Fibroblast of villous mesenchyme (primary cell): ENCODE measurements around the gene PSD. TPM values are rescaled to one million over a fixed set of nuclear protein-coding genes. Genes with fewer than 3 reads are reported as not detected.
"Not testable (repeated sequence)": the region's sequence is repeated elsewhere in the genome, so short reads cannot be mapped to it uniquely, and the experiment has no call there.

Experiments
- DNase-seq: peaks from one replicate; pipeline ENCODE4 v3.0.0-alpha.2; 2010; ENCODE audit warnings: low read depth
- H3K4me3 ChIP-seq: 2 replicates; pipeline ENCODE4 v1.5.1; 2011; ENCODE audit warnings: low read depth, mild to moderate bottlenecking, low read length
- total RNA-seq: library from RNA; depleted of rRNA; stranded (reverse); fragments of >200 nt; gene quantifications from 2 replicates; pipeline ENCODE4 v1.2.3, GENCODE V29; 2012
- TF ChIP-seq, protein P1 (sequence below): IDR thresholded peaks from 2 replicates; pipeline ENCODE4 v1.5.1; 2012; ENCODE audit warnings: low read depth, mild to moderate bottlenecking, low read length; ENCODE audit not compliant: insufficient read depth

The PSD gene
- total RNA-seq, 1 donor: 2.2 TPM

GRCh38 chr10:102461187-102462054, 42.8 kb upstream of the PSD start:
- TF ChIP-seq, protein P1, sequence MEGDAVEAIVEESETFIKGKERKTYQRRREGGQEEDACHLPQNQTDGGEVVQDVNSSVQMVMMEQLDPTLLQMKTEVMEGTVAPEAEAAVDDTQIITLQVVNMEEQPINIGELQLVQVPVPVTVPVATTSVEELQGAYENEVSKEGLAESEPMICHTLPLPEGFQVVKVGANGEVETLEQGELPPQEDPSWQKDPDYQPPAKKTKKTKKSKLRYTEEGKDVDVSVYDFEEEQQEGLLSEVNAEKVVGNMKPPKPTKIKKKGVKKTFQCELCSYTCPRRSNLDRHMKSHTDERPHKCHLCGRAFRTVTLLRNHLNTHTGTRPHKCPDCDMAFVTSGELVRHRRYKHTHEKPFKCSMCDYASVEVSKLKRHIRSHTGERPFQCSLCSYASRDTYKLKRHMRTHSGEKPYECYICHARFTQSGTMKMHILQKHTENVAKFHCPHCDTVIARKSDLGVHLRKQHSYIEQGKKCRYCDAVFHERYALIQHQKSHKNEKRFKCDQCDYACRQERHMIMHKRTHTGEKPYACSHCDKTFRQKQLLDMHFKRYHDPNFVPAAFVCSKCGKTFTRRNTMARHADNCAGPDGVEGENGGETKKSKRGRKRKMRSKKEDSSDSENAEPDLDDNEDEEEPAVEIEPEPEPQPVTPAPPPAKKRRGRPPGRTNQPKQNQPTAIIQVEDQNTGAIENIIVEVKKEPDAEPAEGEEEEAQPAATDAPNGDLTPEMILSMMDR: no peak
- peak; percentile 77 for DNase-seq
- peak overlapping the region; percentile 66 for H3K4me3 ChIP-seq

GRCh38 chr10:102460836-102461186, 42.2 kb upstream of the PSD start:
- DNase-seq: no peak
- TF ChIP-seq, protein P1: no peak
- peak overlapping the region; percentile 66 for H3K4me3 ChIP-seq

GRCh38 chr10:102458656-102459055, 40.1 kb upstream of the PSD start:
- H3K4me3 ChIP-seq: no peak overlapping the region

GRCh38 chr10:102457591-102458150, 39.1 kb upstream of the PSD start:
- TF ChIP-seq, protein P1: no peak
- DNase-seq: no peak
- no peak overlapping the region for H3K4me3 ChIP-seq

More at GRCh38 chr10:102458656-102459055, 40.1 kb upstream of the PSD start:
- TF ChIP-seq, protein P1: no peak
- DNase-seq: no peak

DNA sequence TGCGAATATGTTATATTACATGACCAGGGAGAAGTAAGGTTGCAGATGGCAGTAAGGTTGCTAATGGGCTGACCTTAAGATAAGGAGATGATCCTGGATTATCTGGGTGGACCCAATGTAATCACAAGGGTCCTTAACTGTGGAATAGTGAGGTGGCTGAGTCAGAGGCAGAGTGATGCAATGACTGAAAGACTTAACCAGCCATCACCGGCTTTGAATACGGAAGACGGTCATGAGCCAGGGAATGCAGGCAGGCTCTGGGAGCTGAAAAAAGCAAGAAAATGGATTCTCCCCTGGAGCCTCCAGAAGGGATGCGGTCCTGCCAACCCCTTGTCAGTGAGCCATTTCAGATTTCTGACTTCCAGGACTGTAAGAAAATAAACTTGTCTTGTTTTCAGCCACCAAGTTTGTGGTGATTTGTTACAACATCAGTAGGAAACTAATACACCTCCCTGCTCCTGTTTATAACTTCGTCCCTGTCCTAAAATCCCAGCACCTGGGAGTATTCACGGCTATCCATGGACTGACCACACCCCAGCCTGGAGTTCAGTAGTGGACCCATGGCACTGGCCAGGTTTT, 37.4 kb upstream of the PSD start:
- peak; percentile 98 for DNase-seq
- H3K4me3 ChIP-seq: no peak overlapping the region
- TF ChIP-seq, protein P1: no peak

- not testable (repeated sequence) for H3K4me3 ChIP-seq, DNase-seq
These were observed 36.3 kb upstream of the PSD start for GRCh38 chr10:102454662-102455487.
